Stimulated activated CD4-positive, alpha-beta T cell treated with anti-CD3 and anti-CD28 coated beads, TNF-alpha, amount 100 ng/mL, for 48 hours (primary cell): ENCODE measurements around the gene RAP2B.

Experiments
- DNase-seq, 3 donors: peaks; one replicate each; pipeline ENCODE4 v3.0.0-alpha.2; 2020; ENCODE audit warnings: low read depth in 3 of 3

Gene RAP2B

DNA sequence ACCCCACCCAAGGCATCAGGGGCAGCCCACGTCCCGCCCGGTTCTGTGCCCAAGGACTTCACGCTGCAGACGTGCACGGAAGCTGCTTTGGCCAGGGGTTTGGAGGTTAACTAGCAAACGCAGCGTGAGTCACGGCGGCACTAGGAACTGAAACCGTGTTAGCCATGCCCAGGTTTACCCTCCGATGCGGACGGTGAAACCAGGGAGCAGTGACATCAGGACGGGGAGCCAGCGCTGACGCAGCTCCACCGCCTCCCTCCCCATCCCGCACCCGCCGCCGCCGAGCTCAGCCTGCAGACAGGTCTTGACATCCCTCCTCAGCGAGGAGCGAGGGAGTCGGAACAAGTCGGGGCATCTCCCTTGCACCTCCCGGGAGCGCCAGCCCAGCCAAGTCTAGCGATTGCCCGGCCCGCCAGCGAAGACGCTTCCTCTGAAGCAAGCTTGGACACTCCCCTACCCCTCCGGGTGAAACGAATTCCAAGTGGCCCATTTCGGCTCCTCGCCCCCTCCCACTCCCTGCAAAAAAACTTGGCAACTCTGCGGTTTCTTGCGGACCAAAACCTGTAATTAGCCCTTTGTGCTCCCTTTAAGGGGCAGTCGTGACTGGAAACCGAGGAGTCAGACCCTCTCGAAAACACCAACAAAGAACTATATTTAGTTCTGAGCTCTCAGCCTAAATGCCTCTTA lies 1.4 kb upstream of the RAP2B start:
- peak; percentile 57 to 72 (median 71) for DNase-seq

DNA sequence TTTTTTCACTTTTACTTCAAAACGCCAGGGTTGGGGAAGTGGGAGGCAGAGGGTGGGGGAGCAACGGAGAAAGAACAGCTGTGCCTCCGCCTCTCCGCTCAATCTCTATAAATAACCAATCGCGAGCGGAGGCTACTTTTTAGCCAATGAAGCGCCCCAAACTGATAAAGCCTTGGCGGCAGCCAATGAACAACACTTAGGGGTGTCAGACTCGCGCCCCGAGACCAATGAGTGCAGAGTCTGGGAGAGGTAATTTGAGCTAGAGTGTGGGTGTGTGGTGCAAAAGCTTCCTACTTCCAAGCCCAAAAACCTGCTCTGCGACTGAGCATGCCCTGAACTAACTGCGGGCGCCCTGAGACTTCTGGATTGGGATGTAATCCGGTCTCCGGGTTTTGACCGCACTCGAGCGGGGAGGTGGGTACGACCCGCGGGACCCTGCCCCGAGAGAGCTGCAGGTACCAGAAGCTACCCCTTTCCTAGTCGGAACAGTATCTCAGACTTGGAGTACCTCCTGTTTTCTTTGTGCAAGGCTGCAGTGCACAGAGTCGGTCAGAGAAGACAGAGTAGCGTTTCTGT lies 800 bp upstream of the RAP2B start:
- peak; percentile 78 to 90 (median 81) for DNase-seq

DNA sequence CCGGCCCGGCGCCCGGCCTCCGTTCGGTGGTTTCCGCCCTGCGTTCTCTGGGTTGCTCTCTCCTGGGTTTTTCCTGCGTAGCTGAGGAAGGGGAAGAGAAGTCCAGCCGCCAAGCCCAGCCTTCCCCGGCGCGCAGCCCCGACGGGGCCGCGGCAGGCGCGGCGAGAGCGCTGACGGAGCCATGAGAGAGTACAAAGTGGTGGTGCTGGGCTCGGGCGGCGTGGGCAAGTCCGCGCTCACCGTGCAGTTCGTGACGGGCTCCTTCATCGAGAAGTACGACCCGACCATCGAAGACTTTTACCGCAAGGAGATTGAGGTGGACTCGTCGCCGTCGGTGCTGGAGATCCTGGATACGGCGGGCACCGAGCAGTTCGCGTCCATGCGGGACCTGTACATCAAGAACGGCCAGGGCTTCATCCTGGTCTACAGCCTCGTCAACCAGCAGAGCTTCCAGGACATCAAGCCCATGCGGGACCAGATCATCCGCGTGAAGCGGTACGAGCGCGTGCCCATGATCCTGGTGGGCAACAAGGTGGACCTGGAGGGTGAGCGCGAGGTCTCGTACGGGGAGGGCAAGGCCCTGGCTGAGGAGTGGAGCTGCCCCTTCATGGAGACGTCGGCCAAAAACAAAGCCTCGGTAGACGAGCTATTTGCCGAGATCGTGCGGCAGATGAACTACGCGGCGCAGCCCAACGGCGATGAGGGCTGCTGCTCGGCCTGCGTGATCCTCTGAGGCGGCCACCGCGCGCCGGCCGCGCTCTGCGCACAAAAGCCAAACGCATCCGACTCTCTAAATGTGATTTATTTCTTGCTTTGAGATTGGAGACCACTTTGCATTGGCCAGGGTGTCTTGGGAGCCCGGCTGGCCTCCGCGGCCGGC lies 727 bp downstream of the RAP2B start:
- DNase-seq: peak in 2 of 3 donors; percentile 18 to 20

DNA sequence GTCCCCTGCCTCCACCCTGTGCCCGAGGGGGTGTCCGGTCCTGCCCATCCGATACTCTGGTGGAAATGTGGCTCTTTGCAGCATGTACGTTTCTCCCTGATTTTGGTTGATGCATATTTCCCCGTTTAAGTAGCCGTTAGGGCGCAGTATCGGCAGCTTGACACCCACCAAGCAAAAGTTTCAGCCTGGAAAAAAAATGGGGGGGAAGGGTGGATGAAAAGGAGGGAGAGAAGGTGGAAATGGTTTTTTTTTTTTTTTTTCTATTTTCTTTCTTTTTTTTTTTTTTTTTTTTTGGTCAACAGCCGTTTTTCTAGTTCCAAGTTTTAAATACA lies 1.3 kb downstream of the RAP2B start:
- DNase-seq: no peak

DNA sequence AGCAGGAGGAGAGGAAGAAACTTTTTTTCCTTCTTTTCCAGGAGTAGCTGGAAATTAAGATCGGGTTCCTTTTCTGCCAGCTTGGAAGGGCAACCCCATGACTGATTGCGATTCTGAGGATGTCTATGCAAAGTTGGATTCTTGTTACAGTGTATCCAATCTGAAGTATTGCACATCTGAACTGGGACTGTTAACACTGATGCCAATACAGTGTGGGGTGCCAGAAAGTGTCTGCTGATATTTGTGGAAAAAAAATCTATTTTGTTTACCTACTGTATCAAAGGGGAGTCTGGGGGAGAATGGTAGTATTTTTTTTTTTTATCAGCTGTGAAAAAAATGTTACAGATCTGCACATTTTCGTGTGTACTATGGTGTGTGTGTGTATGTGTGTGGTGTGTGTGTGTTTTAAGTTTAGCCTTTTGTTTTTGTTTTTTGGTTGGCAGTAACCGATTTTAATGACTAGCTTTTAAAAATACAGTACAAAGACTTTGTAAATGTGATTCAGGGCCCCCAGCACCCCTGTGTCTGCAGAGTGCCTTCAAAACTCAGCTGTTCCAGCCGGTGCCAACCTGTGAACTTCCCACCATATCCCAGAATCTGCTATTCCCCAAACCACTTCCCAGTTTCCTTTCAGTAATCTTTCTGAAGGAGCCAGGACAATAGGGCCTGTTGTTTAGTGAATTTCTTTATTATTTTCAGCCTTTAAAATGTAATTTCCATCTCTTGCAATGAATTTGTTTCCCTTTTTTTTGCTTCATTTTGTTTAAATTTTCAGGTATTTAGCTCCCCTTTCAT lies 1.9 kb downstream of the RAP2B start:
- no peak for DNase-seq

DNA sequence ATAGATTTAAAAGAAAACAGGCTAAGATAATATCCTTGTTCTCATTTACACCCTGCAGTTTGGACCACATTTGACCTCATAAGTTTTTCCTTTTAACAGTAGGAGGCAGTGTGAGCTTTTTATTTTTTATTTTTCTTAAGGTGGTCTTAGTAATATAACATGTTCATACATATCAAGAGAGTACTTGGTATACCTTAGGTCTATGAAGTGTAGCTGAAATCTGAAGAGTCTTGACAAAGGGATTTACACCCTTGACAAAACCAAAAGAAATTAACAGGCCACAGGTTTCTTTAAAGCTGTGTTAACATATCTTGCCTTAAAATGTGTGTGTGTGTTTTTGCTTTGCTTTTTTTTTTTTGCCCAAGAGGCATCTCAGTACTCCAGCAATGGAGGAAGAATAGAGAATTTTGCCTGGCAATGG lies 3.2 kb downstream of the RAP2B start:
- DNase-seq: no peak

DNA sequence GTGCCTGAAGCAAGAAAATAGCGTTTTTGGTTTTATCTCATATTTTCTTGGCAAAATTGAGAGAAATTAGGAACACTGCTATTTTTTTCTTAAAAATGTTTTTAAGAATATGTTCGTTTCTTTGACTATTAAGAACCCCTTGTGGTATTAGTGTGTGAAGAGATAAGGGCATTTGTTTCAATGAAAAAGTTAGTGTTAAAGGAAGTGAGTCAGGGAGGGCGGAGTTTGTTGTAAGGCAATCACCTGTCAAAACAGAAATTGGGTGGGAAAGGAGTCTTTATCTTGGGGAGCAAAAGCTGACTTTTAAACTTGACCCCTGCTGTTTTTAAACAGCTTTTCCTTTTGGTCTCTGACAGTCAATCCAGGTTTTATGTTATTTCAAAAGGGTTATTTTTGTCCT lies 4.2 kb downstream of the RAP2B start:
- DNase-seq: peak in 1 of 3 donors; percentile 8

DNA sequence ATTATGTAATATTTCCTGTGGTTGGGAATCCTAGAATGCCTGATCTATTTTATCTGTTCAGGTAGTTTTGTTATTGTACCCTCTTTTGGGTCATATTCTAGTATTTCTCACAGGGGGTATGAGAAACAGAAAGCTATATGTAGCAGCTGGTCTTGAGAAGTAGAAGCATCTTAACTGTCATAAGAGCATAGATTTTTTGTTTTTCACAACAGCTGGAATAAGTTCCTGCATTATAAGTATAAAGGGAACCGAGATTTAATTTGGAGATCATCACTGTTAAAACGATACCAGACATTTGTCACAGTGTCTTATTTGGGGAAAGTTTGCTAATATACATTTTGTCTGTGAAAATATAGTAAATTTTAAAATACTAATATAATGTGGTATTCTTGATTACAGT lies 4.8 kb downstream of the RAP2B start:
- DNase-seq: no peak

DNA sequence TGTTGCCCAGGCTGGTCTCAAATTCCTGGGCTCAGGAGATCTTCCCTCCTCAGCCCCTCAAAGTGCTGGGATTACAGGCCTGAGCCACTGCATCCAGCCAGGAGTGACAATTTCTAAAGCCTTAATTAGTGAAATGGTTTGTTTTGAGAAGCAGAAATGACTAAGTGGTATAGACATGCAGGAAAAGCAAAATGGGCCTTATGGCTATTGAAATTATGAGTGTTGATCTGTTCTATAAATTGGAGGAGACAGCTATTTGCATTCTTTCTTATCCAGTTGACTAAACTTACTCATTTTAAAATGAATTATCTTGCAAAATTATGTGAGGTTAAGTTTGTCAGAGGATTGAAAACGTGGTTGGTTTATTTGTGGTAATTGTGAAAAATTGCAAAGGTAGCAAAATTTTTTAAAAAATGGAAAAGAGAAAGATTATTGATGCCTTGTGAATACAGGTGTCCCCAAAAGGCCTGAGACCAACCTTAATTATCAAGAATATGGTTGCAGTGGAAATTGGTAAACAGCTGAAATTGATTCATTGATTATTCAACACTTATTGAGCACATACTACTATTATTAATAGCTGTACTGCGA lies 7.9 kb downstream of the RAP2B start:
- no peak for DNase-seq

DNA sequence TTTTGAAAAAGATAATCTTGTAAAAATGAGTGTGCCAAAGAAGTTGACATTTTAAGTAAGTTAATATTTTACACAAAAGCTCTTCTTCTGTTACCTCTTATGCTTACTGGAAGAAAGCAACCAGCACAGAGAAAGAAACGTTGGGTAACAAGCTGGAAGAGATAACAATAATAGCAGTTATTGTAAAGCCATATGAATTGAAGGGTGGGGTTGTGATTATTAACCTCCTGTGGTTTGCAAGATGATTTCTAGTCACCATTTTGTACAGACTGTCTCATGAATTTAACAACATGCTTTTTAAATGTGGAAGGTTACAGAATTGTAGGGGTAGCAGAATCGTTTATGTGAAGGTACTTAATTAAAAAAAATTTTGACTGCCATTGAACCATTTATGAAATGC lies 9.2 kb downstream of the RAP2B start:
- no peak for DNase-seq

DNA sequence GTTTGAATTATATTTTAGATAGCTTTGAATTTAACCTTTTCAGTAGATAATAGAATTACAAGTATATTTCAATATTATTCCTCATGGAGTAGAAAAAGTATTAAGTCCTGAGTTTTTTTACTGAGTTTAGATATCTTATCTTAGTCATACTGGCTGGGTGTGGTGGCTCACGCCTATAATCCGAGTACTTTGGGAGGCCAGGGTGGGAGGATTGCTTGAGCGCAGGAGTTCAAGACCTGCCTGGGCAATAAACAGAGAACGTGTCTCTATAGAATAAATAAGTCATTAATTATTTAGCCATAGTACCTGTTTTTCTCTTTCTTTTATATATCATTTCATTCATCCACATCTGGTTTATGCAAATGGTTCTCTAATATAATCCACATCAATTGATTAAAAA lies 9.9 kb downstream of the RAP2B start:
- no peak for DNase-seq

DNA sequence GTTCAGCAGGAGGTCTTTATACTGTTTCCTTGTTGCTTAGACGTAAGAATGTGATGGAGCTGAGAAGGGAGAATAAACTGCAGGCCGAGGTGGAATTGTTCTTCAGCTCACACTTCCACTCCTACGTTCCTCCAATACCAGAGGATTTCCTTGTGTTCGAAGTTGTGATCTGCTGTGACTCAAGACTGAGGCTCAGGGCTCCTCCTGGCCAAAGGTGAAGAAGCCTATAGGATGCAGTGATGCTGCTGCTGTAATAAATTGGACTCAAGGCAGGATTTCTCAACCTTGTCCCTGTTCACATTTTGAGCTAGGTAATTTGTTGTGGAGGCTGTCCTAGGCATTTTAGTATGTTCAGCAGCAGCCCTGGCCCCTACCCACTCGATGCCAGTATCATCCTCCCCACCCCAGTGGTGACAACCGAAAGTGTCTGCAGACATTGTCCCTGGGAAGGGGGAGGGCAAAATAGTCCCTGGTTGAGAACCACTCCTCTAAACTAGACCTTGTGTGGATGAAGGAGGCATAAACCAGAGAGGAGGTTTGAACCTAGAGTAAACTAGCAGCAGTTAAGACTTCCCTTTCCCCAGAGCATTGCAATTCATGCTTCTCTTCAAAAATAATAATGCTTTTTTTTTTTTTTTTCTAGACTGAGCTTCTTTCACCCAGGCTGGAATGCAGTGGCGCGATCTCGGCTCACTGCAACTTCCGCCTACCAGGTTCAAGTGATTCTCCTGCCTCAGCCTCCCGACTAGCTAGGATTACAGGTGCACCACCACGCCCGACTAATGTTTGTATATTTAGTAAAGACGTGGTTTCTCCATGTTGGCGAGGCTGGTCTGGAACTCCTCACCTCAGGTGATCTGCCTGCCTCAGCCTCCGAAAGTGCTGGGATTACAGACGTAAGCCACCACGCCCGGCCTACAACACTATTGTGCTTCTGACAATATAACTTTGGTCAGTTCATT lies 11.1 kb downstream of the RAP2B start:
- DNase-seq: no peak

DNA sequence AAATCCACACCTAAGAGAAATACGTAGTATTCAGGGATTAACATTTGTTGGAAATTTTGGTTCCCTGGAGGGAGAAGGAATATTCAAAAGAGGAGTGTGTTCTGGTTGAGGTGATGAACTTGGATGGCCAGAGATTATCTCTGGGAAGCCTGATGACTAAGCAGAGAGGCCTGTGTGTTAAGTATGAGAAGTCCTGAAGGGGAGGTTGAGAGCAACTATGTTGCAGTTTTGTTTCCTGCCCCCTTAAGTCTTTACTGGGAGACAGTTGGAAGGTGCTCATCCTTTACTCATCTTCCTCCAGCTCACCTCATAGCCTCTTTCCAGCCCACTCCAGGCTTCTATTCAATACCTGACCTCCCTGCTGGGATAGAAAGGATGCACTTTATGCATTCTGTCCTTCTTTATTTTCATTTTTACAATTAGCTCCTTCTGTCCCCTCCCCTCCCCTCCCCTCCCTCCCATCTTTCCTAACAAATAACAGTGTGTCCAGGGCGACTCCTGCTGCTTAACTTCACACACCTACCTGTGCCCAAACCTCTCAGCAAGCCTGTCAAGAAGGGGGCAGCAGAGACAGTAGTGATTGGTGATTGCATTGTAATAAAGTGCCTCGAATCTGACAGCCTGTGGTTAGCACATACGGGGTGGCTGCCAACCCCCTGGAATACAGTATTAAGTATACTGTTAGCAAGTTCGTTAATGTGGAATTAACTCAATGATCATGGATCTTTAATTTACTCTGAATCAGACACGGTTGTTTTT lies 11.9 kb downstream of the RAP2B start:
- no peak for DNase-seq

DNA sequence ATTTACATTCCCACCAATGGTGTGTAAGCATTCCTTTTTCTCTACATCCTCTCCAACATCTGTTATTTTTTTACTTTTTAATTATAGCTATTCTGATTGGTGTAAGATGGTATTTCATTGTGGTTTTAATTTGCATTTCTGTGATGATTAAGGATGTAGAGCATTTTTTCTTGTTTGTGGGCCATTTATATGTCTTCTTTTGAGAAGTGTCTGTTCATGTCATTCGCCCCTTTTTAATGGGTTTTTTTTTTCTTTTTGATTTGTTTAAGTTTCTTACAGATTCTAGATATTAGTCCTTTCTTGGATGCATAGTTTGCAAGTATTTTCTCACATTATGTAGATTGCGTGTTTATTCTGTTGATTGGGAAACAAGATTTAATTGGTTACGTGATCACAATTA lies 14.2 kb downstream of the RAP2B start:
- DNase-seq: no peak

DNA sequence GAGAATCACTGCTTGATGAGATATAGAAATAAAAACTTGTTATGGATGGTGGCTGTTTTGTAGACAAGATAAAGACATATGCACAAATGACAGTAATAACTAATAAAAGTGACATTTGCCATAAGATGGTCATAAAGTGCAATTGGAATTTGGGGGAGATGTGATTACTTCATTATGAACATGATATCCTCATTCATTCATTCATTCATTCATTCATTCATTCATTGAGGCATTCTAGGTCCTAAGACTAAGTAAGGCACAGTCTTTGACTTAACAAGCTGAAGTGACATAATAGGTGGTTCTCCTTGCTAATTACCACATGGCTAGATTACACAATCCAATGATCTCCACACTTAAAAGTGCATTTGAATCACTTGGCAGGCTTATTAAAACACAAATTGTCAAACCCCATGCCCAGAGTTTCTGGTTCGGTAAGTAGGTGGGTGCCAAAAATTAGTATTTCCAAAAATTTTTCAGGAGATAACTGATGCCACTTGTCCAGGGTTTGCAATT lies 18.9 kb downstream of the RAP2B start:
- no peak for DNase-seq

DNA sequence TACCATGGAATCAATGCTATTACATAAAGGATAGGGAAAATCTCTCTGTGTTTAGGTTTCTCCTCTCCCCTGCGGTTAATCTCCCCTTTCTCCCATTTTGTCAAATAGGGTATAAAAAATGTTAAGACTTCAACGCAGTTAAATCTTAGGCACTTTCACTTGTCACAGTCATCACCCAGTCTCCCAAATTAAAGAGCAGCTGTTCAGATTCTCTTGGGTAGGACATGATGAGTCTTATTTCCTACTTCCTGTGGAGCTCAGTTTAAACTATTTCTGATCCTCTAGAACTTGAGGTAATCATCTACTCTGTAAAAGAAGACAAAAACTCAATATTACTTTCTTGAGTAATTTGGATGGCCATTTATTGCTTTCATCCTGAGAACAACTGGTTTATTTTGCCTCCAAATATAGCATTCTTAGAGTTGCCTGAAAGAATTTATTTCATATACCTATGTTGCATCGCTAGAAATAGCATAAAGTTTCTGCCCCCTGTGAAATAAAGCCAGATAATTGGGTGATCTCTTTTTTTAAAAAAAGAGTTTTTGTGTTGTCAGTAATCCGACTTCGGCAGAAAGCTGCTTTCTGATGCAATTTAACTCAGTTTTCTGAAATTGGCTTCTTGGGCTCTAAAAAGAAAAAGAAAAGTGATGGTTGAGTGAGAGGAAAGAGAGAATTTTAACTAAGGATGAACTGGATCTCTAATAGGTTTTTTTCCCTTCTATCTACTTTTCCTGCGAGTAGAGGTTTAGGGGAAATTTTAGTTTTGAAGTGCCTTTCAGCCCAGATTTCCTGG lies 20.7 kb downstream of the RAP2B start:
- no peak for DNase-seq

DNA sequence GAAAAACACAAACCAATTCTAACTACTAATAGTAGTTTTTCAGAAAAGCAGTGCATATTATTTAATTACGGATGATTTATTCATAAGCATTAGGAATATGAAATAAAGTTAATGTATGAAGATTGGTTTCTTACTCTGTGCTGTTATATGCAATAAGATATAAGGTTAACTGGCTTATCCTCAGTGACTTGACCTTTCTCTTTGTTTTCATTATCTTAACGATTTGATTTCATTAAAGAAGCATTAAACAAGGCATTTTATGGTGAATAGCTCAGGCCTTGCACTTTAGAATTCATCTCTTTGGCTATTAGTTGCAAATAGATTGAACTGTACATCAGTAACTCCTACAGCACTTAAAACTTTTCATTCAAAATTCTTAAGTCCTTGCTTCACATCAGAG lies 28.9 kb downstream of the RAP2B start:
- DNase-seq: no peak

DNA sequence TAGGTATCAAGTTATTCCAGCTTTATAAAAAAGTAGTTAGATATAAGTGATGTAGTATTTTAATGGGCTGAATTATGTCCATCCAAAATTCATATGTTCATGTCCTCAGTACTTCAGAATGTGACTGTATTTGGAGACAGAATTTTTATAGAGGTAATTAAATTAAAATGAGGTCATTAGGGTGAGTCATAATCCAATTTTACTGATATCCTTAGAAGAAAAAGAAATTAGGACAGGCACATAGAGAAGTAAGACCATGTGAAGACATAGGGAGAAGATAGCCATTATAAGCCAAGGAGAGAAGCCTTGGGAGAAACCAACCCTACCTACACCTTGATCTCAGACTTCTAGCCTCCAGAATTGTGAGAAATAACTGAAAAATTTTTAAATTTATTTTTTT lies 30.3 kb downstream of the RAP2B start:
- no peak for DNase-seq
